HAP-1 (cell line): ENCODE measurements around the gene MAP1S.

Experiments
- DNase-seq, 2 experiments: peaks; one replicate each; pipeline ENCODE4 v3.0.0-alpha.2; 2016 to 2020; ENCODE audit warnings: low spot score in 2 of 2
- H3K27me3 ChIP-seq: fragments of 250-450 bp; sonication (Bioruptor Pico); 2 replicates; pipeline ENCODE4 v1.5.1; 2020; ENCODE audit warnings: low read depth, mild to moderate bottlenecking, moderate library complexity
- H3K36me3 ChIP-seq: fragments of 250-450 bp; sonication (Bioruptor Pico); replicated peaks from 2 replicates; pipeline ENCODE4 v1.5.1; 2020; ENCODE audit warnings: mild to moderate bottlenecking
- H3K4me1 ChIP-seq: fragments of 250-450 bp; sonication (Bioruptor Pico); 2 replicates; pipeline ENCODE4 v1.5.1; 2020; ENCODE audit warnings: mild to moderate bottlenecking
- H3K4me3 ChIP-seq: fragments of 250-450 bp; sonication (Bioruptor Pico); 2 replicates; pipeline ENCODE4 v1.5.1; 2020; ENCODE audit warnings: mild to moderate bottlenecking, moderate library complexity
- H3K9me3 ChIP-seq: fragments of 250-450 bp; sonication (Bioruptor Pico); 2 replicates; pipeline ENCODE4 v1.5.1; 2020; ENCODE audit warnings: mild to moderate bottlenecking, moderate library complexity
- in situ Hi-C: fragments of 300-500 bp; cut with MboI; formaldehyde crosslinking; loops from 3 replicates; pipeline ENCODE4 v1.14.3; 2020; ENCODE audit warnings: low sequenced_read_pairs, inconsistent platforms, mixed read lengths

The MAP1S gene

DNA sequence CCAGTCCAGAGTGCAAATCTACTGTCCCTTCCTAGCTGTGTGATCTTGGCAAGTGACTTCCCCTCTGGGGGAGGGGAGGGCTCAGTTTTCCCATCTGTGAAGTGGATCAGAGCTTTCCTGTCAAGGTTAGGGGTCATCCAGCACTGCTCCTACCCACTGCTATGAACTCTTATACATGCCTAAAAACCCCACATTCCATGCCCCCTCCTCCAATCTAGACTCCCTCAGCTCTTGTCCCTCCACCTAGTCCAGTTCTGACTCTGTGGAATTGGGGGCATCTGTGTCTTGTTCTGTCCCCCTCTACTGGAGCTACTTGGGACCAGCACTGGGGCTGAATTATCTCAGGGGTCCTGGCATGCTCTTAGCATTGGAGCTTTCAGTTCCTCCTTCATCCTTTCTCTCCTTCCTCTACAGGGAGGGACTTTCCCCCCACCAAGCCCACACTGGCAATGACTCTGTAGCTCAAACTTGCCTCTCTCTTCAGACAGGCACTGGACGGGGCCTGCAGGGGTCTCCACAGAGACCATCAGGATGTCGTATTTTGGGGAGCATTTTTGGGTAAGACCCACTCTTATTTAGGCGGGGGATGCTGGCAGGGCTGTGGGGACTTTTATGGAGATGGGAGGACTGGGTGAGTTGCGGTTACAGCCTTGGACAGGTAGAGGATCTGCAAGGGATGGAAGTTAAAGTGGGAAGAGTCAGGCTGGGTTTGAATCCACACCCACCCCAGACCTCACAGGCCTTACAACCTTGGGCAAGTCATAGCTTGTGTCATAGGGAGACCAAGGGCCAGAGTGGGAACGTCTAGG is 35.6 kb downstream of the MAP1S start:
- H3K36me3 ChIP-seq = no peaks in the 10 kb centered on the region
- no peaks in the 10 kb centered on the region for H3K4me1 ChIP-seq
- no peak for DNase-seq
- no peaks in the 10 kb centered on the region for H3K9me3 ChIP-seq
- in situ Hi-C loops = no loop called here
- H3K4me3 ChIP-seq = no peak overlapping the region
- H3K27me3 ChIP-seq = no peaks in the 10 kb centered on the region

DNA sequence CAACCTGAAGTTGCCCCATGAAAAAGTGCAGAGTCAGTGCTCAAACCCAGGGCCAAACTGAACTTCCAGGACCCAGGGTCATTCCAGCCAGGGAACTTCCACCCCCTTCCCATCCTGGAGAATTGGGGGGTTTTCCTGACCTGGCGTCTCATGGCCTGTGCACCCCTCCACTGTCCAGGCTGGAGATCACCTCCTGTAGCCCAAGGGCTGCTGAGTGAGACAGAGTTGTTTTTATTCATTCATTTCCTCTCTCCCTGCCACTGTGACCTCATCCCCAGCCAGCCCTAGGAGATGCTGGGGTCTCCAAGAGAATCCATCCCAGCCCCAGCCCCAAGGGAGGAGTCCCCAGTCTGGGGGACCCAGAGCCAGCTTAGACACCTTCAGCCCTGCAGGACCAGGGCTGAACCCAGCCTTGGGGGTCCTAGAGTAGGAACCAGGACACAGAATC is 36.2 kb downstream of the MAP1S start:
- no peaks in the 10 kb centered on the region for H3K27me3 ChIP-seq
- H3K36me3 ChIP-seq = no peaks in the 10 kb centered on the region
- H3K4me3 ChIP-seq = no peak overlapping the region
- no peaks in the 10 kb centered on the region for H3K9me3 ChIP-seq
- DNase-seq = no peak
- H3K4me1 ChIP-seq = no peaks in the 10 kb centered on the region
- in situ Hi-C loops = no loop called here

DNA sequence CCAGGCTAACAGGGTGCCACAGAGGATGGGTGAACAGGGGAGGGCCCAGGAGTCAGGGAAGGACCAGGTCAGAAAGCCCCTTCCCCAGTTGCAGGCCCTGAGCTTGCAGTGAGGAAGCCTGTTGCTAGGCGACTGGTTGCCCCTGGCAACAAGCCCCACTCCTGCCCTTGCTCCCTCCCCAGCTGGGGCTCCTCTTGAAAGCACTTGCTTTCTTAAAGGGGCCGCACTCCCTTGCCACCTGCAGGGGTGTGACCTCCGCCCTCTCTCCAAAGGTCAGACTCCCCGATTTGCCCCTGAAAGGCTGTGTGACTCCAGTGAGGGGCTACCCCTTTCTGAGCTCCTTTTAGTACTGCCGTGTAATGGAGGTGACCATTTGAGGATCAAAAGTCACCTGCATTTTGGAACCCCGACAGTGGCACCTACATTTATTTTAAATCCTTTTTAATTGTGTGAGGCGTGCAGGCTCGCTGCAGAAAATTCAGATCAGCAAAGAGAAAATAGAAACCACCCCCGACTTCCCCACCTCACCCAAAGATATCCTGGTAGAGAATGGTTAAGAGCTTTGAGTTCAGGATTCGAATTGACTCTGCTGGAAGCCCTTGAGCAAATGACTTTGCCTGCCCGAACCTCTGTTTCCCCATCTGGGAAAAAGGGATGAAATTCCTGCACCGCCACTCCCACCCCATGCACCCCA is 36.8 kb downstream of the MAP1S start:
- no peaks in the 10 kb centered on the region for H3K4me1 ChIP-seq
- H3K4me3 ChIP-seq = no peak overlapping the region
- peak; percentile 15 to 68 for DNase-seq
- H3K36me3 ChIP-seq = no peaks in the 10 kb centered on the region
- H3K27me3 ChIP-seq = no peaks in the 10 kb centered on the region
- in situ Hi-C loops = no loop called here
- H3K9me3 ChIP-seq = no peaks in the 10 kb centered on the region

DNA sequence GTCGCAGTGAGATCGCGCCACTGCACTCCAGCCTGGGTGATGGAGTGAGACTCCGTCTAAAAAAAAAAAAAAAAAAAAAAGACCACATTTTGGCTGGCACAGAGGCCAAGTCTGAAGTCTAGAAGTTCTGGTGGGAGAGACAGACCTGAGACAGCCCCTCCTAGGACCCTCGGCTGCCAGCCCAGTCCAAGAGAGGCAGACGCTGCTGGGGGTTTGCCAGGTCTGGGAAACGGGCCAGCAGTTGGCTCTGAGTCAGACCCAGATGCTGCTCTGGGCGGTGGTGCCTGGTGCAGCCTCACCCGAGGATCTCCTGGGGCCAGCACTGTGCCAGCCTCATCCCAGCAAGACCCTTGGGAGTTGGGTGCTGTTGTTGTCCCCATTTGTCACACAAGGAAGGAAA is 37.8 kb downstream of the MAP1S start:
- no peaks in the 10 kb centered on the region for H3K9me3 ChIP-seq
- in situ Hi-C loops = no loop called here
- H3K36me3 ChIP-seq = no peaks in the 10 kb centered on the region
- DNase-seq = no peak
- no peaks in the 10 kb centered on the region for H3K27me3 ChIP-seq
- peaks cover 3% of the 10 kb centered on the region; the same call in 1 of the 2 replicates for H3K4me1 ChIP-seq
- no peak overlapping the region for H3K4me3 ChIP-seq

GRCh38 chr19:17758515-17758914 is 39.2 kb downstream of the MAP1S start:
- DNase-seq = no peak
- H3K27me3 ChIP-seq = no peaks in the 10 kb centered on the region
- H3K9me3 ChIP-seq = no peaks in the 10 kb centered on the region
- no peak overlapping the region for H3K4me3 ChIP-seq
- in situ Hi-C loops = no loop called here
- H3K4me1 ChIP-seq = peaks cover 3% of the 10 kb centered on the region; the same call in 1 of the 2 replicates
- H3K36me3 ChIP-seq = no peaks in the 10 kb centered on the region

DNA sequence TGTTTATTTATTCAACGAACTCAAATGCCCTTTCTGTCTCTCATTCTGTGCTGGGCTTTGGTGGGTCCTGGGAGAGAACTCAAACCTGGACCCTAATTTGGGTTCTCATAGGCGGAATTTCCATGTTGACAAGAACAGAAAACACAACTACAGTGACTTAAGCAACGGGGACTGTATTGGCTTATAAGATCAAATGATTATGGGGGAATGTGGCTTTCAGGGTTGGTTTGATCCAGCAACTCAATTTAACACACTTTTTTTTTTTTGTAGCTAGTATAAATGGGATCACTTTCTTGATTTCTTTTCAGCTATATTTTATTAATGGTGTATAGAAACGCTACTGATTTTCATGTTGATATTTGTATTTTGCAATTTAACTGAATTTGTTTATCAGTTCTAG is 41.9 kb downstream of the MAP1S start:
- Histone ChIP-seq H3K27me3 (no peaks in the 10 kb centered on the region), H3K4me1 (peaks cover 3% of the 10 kb centered on the region; the same call in 1 of the 2 replicates), H3K4me3 (no peak overlapping the region), H3K9me3 (no peaks in the 10 kb centered on the region), H3K36me3 (no peaks in the 10 kb centered on the region)
- in situ Hi-C loops = no loop called here
- DNase-seq = no peak

DNA sequence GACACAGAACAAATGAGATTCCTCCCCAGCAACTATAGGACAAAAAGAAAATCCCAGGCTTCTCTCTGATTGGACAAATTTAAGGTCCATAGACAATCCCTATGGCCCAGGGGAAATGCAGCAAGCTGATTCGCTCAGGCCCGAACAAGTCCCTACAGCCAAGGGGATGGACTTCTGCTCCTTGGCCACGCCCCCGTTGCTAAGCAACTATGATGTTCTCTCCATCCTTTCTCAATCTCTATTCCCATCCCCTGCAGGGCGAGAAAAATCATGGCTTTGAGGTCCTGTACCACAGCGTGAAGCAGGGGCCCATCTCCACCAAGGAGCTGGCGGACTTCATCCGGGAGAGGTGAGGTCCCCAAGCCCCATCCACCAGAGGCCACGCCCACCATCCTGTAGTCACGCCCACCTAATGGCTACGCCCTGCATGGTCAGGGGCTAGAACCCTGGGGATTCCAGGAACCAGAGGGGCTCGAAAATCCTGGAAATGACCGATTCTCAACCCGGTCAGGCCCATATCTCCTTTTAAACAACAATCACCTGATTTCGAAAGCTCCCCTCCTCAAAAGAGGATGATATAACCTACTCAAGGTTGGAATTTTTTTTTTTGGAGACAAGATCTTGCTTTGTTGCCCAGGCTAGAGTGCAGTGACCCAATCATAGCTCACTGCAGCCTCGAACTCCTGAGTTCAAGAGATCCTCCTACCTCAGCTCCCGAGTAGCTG is 43.4 kb downstream of the MAP1S start:
- in situ Hi-C loops = no loop called here
- DNase-seq = peak in 1 of 2 experiments; percentile 96
- H3K4me3 ChIP-seq = no peak overlapping the region
- peaks cover 3% of the 10 kb centered on the region; the same call in 1 of the 2 replicates for H3K4me1 ChIP-seq
- no peaks in the 10 kb centered on the region for H3K36me3 ChIP-seq
- no peaks in the 10 kb centered on the region for H3K9me3 ChIP-seq
- no peaks in the 10 kb centered on the region for H3K27me3 ChIP-seq

DNA sequence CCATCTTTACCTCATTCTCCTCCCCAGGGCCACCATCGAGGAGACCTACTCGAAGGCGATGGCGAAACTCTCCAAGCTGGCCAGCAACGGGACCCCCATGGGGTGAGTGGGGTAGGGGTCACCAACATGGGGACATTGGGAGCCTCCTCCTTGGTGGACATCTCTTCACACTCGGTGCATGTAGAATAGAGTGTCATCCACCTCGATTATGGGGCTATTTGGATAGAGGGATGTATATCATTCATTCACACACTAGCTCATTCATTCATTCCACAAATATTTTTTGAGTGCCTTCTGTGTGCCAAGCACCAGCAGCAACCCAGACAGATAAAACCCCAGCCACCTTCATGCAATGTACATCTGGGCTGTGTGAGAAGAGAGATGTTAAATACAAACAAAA is 45.1 kb downstream of the MAP1S start:
- no peaks in the 10 kb centered on the region for H3K27me3 ChIP-seq
- no peaks in the 10 kb centered on the region for H3K36me3 ChIP-seq
- no peak for DNase-seq
- peaks cover 3% of the 10 kb centered on the region; the same call in 1 of the 2 replicates for H3K4me1 ChIP-seq
- no peak overlapping the region for H3K4me3 ChIP-seq
- in situ Hi-C loops = no loop called here
- H3K9me3 ChIP-seq = no peaks in the 10 kb centered on the region

DNA sequence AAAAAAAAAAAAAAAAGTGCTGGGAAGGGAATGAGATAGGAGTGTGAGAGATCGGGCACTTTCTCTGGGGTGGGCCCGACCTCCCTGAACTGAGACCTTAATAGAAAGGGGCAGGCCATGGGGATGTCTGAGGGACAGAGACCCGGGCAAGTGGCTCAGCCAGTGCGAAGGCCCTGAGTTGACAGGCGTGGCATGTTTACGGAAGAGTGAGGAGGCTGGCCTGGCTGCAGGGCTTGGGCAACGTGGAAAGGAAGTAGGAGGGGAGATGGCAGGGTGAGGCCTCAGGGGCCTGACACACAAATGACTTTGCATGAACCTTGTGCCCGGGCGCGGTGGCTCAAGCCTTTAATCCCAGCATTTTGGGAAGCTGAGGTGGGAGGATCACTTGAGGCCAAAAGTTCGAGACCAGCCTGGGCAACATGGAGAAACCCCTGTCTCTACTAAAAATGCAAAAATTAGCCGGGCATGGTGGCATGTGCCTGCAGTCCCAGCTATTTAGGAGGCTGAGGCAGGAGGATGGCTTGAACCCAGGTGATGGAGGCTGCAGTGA is 45.9 kb downstream of the MAP1S start:
- no peak overlapping the region for H3K4me3 ChIP-seq
- no peaks in the 10 kb centered on the region for H3K9me3 ChIP-seq
- H3K36me3 ChIP-seq = no peaks in the 10 kb centered on the region
- in situ Hi-C loops = no loop called here
- peaks cover 3% of the 10 kb centered on the region; the same call in 1 of the 2 replicates for H3K4me1 ChIP-seq
- no peaks in the 10 kb centered on the region for H3K27me3 ChIP-seq
- no peak for DNase-seq

DNA sequence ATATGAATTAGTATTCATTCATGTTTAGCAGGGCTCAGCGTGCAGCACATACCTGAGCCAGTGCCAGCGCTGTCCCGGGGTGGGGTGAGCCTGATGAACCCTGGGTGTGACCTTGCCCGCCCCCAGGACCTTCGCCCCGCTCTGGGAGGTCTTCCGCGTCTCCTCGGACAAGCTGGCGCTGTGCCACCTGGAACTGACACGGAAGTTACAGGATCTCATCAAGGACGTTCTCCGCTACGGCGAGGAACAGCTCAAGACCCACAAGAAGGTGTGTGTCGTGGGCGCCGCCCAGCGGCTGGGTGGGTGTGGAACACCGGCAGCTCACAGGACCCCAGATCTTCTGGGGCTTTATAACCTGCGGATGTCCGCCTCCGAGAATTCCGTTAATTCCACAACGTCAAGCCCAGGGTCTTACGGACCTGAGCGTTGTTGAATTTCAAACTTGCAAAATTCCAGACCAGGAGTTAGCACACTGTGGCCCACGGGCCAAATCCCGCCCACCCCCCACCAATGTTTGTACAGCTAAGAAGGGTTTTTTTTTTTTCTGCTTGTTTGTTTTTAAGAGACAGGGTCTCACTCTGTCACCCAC is 47.4 kb downstream of the MAP1S start:
- H3K4me1 ChIP-seq = peaks cover 3% of the 10 kb centered on the region; the same call in 1 of the 2 replicates
- H3K4me3 ChIP-seq = peak overlapping the region; percentile 8
- H3K27me3 ChIP-seq = no peaks in the 10 kb centered on the region
- DNase-seq = peak; percentile 87 to 96
- no peaks in the 10 kb centered on the region for H3K36me3 ChIP-seq
- H3K9me3 ChIP-seq = no peaks in the 10 kb centered on the region
- in situ Hi-C loops = no loop called here

DNA sequence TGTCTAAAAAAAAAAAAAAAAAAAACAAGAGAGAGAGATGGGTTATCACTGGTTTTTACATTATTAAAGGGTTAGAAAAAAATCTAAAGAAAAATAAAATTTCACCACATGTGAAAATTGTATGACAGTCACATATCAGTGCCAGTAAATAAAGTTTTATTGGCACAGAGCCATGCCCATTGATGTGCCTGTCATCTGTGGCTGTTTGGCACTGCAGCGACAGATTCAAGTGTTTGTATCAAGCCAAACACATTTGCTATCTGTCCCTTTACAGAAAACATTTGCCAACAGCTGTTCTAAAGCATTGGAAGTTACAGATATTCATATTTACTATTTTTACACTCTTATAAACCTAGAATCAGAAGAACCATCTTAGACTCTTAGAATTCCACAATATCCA is 48.3 kb downstream of the MAP1S start:
- no peak overlapping the region for H3K4me3 ChIP-seq
- DNase-seq = no peak
- H3K36me3 ChIP-seq = peaks cover 4% of the 10 kb centered on the region; the same call in 1 of the 2 replicates
- in situ Hi-C loops = no loop called here
- H3K9me3 ChIP-seq = no peaks in the 10 kb centered on the region
- H3K27me3 ChIP-seq = no peaks in the 10 kb centered on the region
- no peaks in the 10 kb centered on the region for H3K4me1 ChIP-seq

- no peak for DNase-seq
- Histone ChIP-seq H3K36me3 (peaks cover 4% of the 10 kb centered on the region; the same call in 1 of the 2 replicates), H3K4me3 (no peak overlapping the region), H3K4me1 (no peaks in the 10 kb centered on the region), H3K27me3 (no peaks in the 10 kb centered on the region), H3K9me3 (no peaks in the 10 kb centered on the region)
- in situ Hi-C loops = no loop called here
Measured at GRCh38 chr19:17770613-17771012, 51.3 kb downstream of the MAP1S start.

GRCh38 chr19:17772172-17772571 is 52.9 kb downstream of the MAP1S start:
- in situ Hi-C loops = no loop called here
- Histone ChIP-seq H3K36me3 (peaks cover 4% of the 10 kb centered on the region; the same call in 1 of the 2 replicates), H3K4me3 (no peak overlapping the region), H3K27me3 (no peaks in the 10 kb centered on the region), H3K4me1 (no peaks in the 10 kb centered on the region), H3K9me3 (no peaks in the 10 kb centered on the region)
- DNase-seq = peak in 1 of 2 experiments; percentile 38
